Measurements from ENCODE around the gene NEB. TPM values are rescaled to one million over a fixed set of nuclear protein-coding genes. Genes with fewer than 3 reads are reported as not detected.

NEB gene
- total and polyA plus RNA-seq, 3 donors from 2014 or later, result 5.5 to 18.6 (median 5.7) TPM

DNA sequence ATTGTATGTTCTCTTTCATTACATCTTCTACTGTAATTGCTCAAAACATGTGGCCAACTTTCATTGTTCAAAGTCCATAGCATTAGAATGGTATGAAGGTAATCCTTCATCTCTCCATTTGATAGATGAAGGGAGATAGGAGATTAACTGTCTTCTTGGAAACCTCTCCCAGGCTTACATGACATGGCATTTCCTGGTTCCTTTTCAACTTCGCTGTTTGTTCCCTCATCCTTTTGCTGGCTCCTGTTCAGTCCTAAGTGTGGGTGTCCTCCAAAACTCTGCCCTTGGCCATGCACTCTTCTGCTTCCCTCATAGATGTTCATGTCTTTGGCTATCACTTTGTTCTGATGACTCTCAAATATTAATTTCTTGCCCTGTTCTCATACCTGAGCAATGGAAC, 13.8 kb downstream of the NEB start:
- no peak for DNase-seq
- Histone ChIP-seq H3K4me1 (no peaks in the 10 kb centered on the region), H3K9me3 (no peaks in the 10 kb centered on the region), H3K27me3 (no peaks in the 10 kb centered on the region), H3K27ac (no peak overlapping the region), H3K4me3 (no peak overlapping the region), H3K36me3 (ENCODE audit: low read depth, missing control alignments) (no peaks in the 10 kb centered on the region)
- TF ChIP-seq, protein P1, sequence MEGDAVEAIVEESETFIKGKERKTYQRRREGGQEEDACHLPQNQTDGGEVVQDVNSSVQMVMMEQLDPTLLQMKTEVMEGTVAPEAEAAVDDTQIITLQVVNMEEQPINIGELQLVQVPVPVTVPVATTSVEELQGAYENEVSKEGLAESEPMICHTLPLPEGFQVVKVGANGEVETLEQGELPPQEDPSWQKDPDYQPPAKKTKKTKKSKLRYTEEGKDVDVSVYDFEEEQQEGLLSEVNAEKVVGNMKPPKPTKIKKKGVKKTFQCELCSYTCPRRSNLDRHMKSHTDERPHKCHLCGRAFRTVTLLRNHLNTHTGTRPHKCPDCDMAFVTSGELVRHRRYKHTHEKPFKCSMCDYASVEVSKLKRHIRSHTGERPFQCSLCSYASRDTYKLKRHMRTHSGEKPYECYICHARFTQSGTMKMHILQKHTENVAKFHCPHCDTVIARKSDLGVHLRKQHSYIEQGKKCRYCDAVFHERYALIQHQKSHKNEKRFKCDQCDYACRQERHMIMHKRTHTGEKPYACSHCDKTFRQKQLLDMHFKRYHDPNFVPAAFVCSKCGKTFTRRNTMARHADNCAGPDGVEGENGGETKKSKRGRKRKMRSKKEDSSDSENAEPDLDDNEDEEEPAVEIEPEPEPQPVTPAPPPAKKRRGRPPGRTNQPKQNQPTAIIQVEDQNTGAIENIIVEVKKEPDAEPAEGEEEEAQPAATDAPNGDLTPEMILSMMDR (IDR thresholded peaks at IDR 0.05), result no peak
- TF ChIP-seq POLR2A (IDR thresholded peaks at IDR 0.05), result no peak
- intact Hi-C loops (cut with DNase I; ENCODE audit: low total_unique reads), result no loop called here
- WGBS, 2 donors, result 79 to 81% methylated on average over 1 of the region's 1 CpG

- Histone ChIP-seq H3K4me1 (no peaks in the 10 kb centered on the region), H3K27ac (no peak overlapping the region), H3K27me3 (no peaks in the 10 kb centered on the region), H3K4me3 (no peak overlapping the region), H3K36me3 (ENCODE audit: low read depth, missing control alignments) (no peaks in the 10 kb centered on the region), H3K9me3 (no peaks in the 10 kb centered on the region)
- DNase-seq, result no peak
- intact Hi-C loops (cut with DNase I; ENCODE audit: low total_unique reads), result no loop called here
- TF ChIP-seq POLR2A (IDR thresholded peaks at IDR 0.05), result no peak
- TF ChIP-seq, protein P1 (IDR thresholded peaks at IDR 0.05), result no peak
- WGBS, 2 donors, result 86 to 90% methylated on average over 4 of the region's 4 CpGs
Measured at GRCh38 chr2:151718796-151719195, 15.5 kb downstream of the NEB start.

DNA sequence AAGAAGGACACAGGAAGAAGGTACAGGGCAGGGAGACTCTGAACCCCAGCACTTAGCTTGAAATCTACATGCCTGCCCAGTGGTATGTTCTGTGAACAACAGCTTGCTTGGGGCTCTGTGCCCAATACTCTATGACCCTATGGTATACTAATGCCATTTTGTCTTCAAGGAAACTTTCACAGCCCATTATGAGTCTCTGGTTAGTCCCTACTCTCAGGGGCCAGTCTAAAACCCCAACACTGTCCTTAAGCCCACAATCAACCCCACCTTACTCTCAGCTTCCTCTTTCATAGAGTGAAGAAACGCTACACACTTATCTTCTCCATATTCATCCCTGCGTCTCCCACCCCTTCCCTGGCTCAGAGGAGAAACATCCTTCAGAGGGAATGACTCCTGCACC, 16.0 kb downstream of the NEB start:
- no peak for TF ChIP-seq POLR2A (IDR thresholded peaks at IDR 0.05)
- TF ChIP-seq, protein P1 (IDR thresholded peaks at IDR 0.05), result no peak
- Histone ChIP-seq H3K27me3 (no peaks in the 10 kb centered on the region), H3K27ac (no peak overlapping the region), H3K4me3 (no peak overlapping the region), H3K36me3 (ENCODE audit: low read depth, missing control alignments) (no peaks in the 10 kb centered on the region), H3K4me1 (no peaks in the 10 kb centered on the region), H3K9me3 (no peaks in the 10 kb centered on the region)
- intact Hi-C loops (cut with DNase I; ENCODE audit: low total_unique reads), result no loop called here
- 92 to 98% methylated on average over 2 of the region's 2 CpGs for WGBS, 2 donors
- DNase-seq, result no peak

DNA sequence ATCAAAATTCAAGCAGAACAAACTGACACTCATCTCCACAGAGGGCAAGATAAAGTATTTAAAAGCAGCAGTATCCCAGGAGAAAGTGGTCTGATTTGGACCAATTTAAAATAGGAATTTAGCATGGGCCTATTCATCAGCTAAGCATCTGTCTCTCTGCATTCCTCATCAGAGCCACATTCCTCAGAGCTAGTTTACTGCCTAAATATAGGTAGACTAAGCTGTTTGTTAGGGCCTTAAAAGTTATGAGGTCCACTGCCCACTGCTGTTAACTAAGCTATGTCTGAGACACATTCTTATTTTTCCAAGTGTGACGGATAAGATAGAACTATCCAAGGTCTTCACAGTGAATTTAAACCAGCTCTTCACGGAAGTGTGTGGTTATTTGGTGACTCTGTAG, 17.6 kb downstream of the NEB start:
- 84 to 92% methylated on average over 2 of the region's 2 CpGs for WGBS, 2 donors
- H3K27ac ChIP-seq, result no peak overlapping the region
- no peak for DNase-seq
- TF ChIP-seq, protein P1 (IDR thresholded peaks at IDR 0.05), result no peak
- TF ChIP-seq POLR2A (IDR thresholded peaks at IDR 0.05), result no peak
- no peaks in the 10 kb centered on the region for H3K27me3 ChIP-seq
- intact Hi-C loops (cut with DNase I; ENCODE audit: low total_unique reads), result no loop called here
- H3K4me1 ChIP-seq, result no peaks in the 10 kb centered on the region
- no peaks in the 10 kb centered on the region for H3K36me3 ChIP-seq (ENCODE audit: low read depth, missing control alignments)
- no peaks in the 10 kb centered on the region for H3K9me3 ChIP-seq
- no peak overlapping the region for H3K4me3 ChIP-seq

- no peak for TF ChIP-seq POLR2A (IDR thresholded peaks at IDR 0.05)
- TF ChIP-seq, protein P1 (IDR thresholded peaks at IDR 0.05), result no peak
- no peak overlapping the region for H3K27ac ChIP-seq
- H3K27me3 ChIP-seq, result no peaks in the 10 kb centered on the region
- DNase-seq, result no peak
- no peaks in the 10 kb centered on the region for H3K36me3 ChIP-seq (ENCODE audit: low read depth, missing control alignments)
- H3K4me3 ChIP-seq, result no peak overlapping the region
- WGBS, 2 donors, result 92 to 94% methylated on average over 2 of the region's 2 CpGs
- H3K9me3 ChIP-seq, result no peaks in the 10 kb centered on the region
- intact Hi-C loops (cut with DNase I; ENCODE audit: low total_unique reads), result no loop called here
- no peaks in the 10 kb centered on the region for H3K4me1 ChIP-seq
Measured at GRCh38 chr2:151713291-151713903, 20.9 kb downstream of the NEB start.
